SH-SY5Y (cell line): ENCODE data around the gene CMC4.

Experiments used
- GATA2 ChIP-seq: IDR thresholded peaks from 2 replicates; pipeline ENCODE4 v1.6.1; 2011; ENCODE audit warnings: mild to moderate bottlenecking, low read depth, low read length
- GATA3 ChIP-seq: IDR thresholded peaks from 2 replicates; pipeline ENCODE4 v1.6.1; 2011; ENCODE audit warnings: low read depth, mild to moderate bottlenecking, low read length, moderate library complexity

The CMC4 gene

DNA sequence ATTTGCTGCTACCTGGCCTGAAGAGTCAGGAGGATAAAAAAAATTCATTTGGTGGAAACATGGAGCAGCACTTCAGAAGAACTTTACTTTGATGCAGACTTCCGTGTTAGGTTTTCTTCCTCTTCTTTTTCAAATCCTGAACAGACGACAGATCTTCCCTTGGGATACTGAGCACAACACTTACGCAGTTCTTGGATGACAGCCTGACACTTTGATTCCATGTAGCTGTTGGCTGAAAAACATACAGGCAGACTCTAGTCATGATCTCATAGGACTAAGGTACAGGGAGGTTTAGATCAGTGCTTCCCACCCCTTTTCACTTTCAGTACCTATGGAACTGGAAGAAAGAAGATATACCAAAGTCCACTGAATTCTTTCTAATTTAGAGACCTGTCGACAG is 9.2 kb downstream of the CMC4 start:
- TF ChIP-seq GATA3: no peak
- TF ChIP-seq GATA2: no peak

GRCh38 chrX:155056877-155057792 is 13.8 kb downstream of the CMC4 start:
- TF ChIP-seq GATA2 (no peak), GATA3 (no peak)

DNA sequence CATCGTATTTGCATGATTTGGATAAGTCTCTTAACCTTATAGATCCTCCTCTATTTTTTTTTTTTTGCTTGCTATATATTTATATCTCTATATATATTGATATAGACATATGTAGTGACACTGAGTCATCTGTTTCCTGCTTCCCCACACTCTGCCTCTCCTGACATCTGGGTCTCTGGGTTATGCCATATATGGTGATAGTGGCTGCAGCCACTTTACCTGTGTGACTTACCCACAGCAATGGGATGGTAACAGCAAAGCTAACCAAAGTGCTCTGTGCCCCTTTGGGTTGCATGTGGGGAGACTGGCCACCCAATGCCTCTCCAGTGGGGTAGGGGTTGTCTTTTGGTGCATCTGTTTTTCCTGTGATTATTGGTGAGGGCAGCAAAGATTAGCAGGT is 14.5 kb downstream of the CMC4 start:
- no peak for TF ChIP-seq GATA2
- TF ChIP-seq GATA3: no peak

DNA sequence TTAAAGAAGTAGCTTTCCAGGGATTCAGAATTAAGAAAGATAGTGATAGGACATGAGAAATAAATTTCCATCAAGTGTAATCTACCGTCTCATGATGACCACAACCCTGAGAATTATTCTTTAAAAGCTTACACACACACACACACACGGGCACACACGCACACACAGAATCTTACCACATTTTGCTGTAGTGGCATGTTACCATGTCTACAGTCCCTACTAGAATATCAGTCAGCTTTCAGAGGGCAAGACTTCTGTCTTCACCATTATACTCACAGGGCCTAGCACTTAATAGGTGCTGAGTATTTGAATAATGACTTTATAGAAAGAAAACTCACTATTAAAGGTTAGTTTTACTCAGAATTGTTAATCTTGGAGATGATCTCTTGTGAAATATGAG is 15.4 kb downstream of the CMC4 start:
- TF ChIP-seq GATA3: no peak
- no peak for TF ChIP-seq GATA2

- no peak for TF ChIP-seq GATA3
- no peak for TF ChIP-seq GATA2
These were observed 16.7 kb downstream of the CMC4 start for GRCh38 chrX:155054255-155054654.

- no peak for TF ChIP-seq GATA2
- TF ChIP-seq GATA3: no peak
These were observed 17.3 kb downstream of the CMC4 start for GRCh38 chrX:155053656-155054055.

GRCh38 chrX:155052738-155053498 is 18.0 kb downstream of the CMC4 start:
- no peak for TF ChIP-seq GATA3

- TF ChIP-seq GATA3 (no peak), GATA2 (no peak)
These were observed 21.8 kb downstream of the CMC4 start for GRCh38 chrX:155048977-155049619.

- TF ChIP-seq GATA2: no peak
- no peak for TF ChIP-seq GATA3
These were observed 24.0 kb downstream of the CMC4 start for GRCh38 chrX:155046811-155047528.

GRCh38 chrX:155046129-155046810 is 24.7 kb downstream of the CMC4 start:
- TF ChIP-seq GATA2 (no peak), GATA3 (no peak)

DNA sequence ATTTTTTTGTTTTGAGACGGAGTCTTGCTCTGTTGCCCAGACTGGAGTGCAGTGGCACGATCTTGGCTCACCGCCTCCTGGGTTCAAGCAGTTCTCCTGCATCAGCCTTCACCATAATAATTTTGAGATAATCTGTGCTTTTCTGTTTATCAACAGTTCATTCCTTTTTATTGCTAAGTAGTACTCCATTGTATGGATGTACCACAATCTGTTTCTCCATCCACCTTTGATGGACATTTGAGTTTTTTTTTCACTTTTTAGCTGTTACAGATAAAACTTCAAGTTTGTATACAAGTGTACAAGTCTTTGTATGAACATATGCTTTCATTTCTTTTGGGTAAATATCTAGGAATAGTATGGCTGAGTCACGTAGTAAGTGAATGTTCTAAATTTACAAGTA is 35.2 kb downstream of the CMC4 start:
- TF ChIP-seq GATA2 (no peak), GATA3 (no peak)

DNA sequence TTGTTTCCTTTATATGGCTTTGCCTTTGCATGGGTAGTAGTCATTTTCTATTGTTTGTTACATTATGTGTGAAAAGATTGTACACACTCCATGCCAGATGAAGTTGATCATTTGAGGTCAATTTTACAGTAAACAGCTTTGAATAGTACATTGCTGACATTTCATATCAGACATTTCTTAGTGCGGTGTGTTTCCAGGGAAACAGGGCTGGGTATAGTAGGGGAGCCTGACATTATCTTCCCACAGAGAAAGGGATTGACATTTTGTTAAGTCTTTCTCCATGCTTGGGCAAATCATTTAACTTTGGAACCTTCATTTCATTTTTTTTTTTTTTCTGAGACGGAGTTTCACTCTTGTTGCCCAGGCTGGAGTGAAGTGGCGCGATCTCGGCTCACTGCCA is 39.3 kb downstream of the CMC4 start:
- TF ChIP-seq GATA3 (no peak), GATA2 (no peak)

DNA sequence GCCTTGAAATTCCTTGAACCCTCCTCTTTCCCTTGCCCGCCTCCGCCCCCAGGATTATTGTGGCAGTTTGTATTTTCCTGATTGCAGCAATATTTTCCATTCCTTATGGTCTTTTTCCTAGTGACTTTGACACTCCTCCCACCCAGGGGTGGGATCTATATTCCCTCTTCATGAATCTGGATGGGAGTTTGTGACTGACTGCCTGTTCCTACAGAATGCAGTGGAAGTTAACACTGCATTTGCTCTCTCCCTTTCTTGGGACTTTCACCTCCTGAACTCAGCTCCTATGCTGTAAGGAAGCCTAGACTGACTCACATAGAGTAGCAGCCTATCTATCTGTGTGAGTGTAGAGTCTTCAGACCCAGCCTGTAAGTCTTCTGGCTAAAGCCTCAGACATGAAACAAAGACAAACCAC is 42.1 kb downstream of the CMC4 start:
- TF ChIP-seq GATA2: no peak
- TF ChIP-seq GATA3: no peak
